BLaER1 (cell line): ENCODE measurements around the gene NSRP1.
"Not testable (repeated sequence)": the region's sequence is repeated elsewhere in the genome, so short reads cannot be mapped to it uniquely, and the experiment has no call there.

Experiments
- H3K27ac ChIP-seq: shearing (Covaris generic); formaldehyde crosslinking; 2 replicates; pipeline ENCODE4 v1.8.1; 2022
- H3K27me3 ChIP-seq: shearing (Covaris generic); formaldehyde crosslinking; 2 replicates; pipeline ENCODE4 v1.8.1; 2022
- H3K36me3 ChIP-seq: shearing (Covaris generic); formaldehyde crosslinking; 2 replicates; pipeline ENCODE4 v1.8.1; 2022
- H3K4me1 ChIP-seq: shearing (Covaris generic); formaldehyde crosslinking; 2 replicates; pipeline ENCODE4 v1.8.1; 2022
- H3K4me2 ChIP-seq: shearing (Covaris generic); formaldehyde crosslinking; 2 replicates; pipeline ENCODE4 v1.8.1; 2022
- H3K4me3 ChIP-seq: shearing (Covaris generic); formaldehyde crosslinking; 2 replicates; pipeline ENCODE4 v1.8.1; 2022
- H3K9ac ChIP-seq: shearing (Covaris generic); formaldehyde crosslinking; 2 replicates; pipeline ENCODE4 v1.8.1; 2022
- H3K9me3 ChIP-seq: shearing (Covaris generic); formaldehyde crosslinking; 2 replicates; pipeline ENCODE4 v1.8.1; 2022
- H4K20me1 ChIP-seq: shearing (Covaris generic); formaldehyde crosslinking; 2 replicates; pipeline ENCODE4 v1.8.1; 2022
- Cebpa-rat ChIP-seq: shearing (Covaris generic); IDR thresholded peaks from 2 replicates; pipeline ENCODE4 v1.8.1; 2022

The NSRP1 gene

GRCh38 chr17:30173649-30174048 is 57.0 kb downstream of the NSRP1 start:
- Histone ChIP-seq H3K27ac (no peak overlapping the region), H3K4me1 (no peaks in the 10 kb centered on the region), H3K27me3 (no peaks in the 10 kb centered on the region), H4K20me1 (peaks cover 16% of the 10 kb centered on the region), H3K9ac (no peak overlapping the region), H3K4me3 (no peak overlapping the region), H3K9me3 (no peaks in the 10 kb centered on the region), H3K36me3 (peaks cover 58% of the 10 kb centered on the region), H3K4me2 (no peak overlapping the region)
- TF ChIP-seq Cebpa-rat: no peak

GRCh38 chr17:30174556-30174955 is 57.9 kb downstream of the NSRP1 start:
- Histone ChIP-seq H3K4me3 (no peak overlapping the region), H3K9ac (no peak overlapping the region), H3K36me3 (peaks cover 58% of the 10 kb centered on the region), H3K27ac (no peak overlapping the region), H3K27me3 (no peaks in the 10 kb centered on the region), H4K20me1 (peaks cover 16% of the 10 kb centered on the region), H3K4me2 (no peak overlapping the region), H3K4me1 (no peaks in the 10 kb centered on the region), H3K9me3 (no peaks in the 10 kb centered on the region)
- no peak for TF ChIP-seq Cebpa-rat

- H3K4me2 ChIP-seq: no peak overlapping the region
- H3K9me3 ChIP-seq: no peaks in the 10 kb centered on the region
- H3K4me1 ChIP-seq: no peaks in the 10 kb centered on the region
- H3K36me3 ChIP-seq: peaks cover 76% of the 10 kb centered on the region
- no peak overlapping the region for H3K27ac ChIP-seq
- H3K9ac ChIP-seq: no peak overlapping the region
- no peaks in the 10 kb centered on the region for H3K27me3 ChIP-seq
- no peak overlapping the region for H3K4me3 ChIP-seq
- TF ChIP-seq Cebpa-rat: no peak
- no peaks in the 10 kb centered on the region for H4K20me1 ChIP-seq
Observed at GRCh38 chr17:30176855-30177254, 60.2 kb downstream of the NSRP1 start.

- Histone ChIP-seq H4K20me1 (no peaks in the 10 kb centered on the region), H3K4me3 (no peak overlapping the region), H3K9ac (no peak overlapping the region), H3K27ac (no peak overlapping the region), H3K4me2 (no peak overlapping the region), H3K9me3 (no peaks in the 10 kb centered on the region), H3K27me3 (no peaks in the 10 kb centered on the region), H3K36me3 (peaks cover 59% of the 10 kb centered on the region), H3K4me1 (no peaks in the 10 kb centered on the region)
- no peak for TF ChIP-seq Cebpa-rat
Observed at GRCh38 chr17:30186761-30187160, 70.1 kb downstream of the NSRP1 start.

GRCh38 chr17:30187573-30187972 is 71.0 kb downstream of the NSRP1 start:
- no peak for TF ChIP-seq Cebpa-rat
- H3K4me2 ChIP-seq: no peak overlapping the region
- H3K36me3 ChIP-seq: peaks cover 51% of the 10 kb centered on the region
- no peaks in the 10 kb centered on the region for H3K4me1 ChIP-seq
- no peak overlapping the region for H3K9ac ChIP-seq
- no peaks in the 10 kb centered on the region for H4K20me1 ChIP-seq
- no peak overlapping the region for H3K4me3 ChIP-seq
- no peaks in the 10 kb centered on the region for H3K9me3 ChIP-seq
- H3K27ac ChIP-seq: no peak overlapping the region
- H3K27me3 ChIP-seq: no peaks in the 10 kb centered on the region

GRCh38 chr17:30188211-30188939 is 71.8 kb downstream of the NSRP1 start:
- no peak overlapping the region for H3K9ac ChIP-seq
- no peak overlapping the region for H3K27ac ChIP-seq
- no peaks in the 10 kb centered on the region for H4K20me1 ChIP-seq
- no peak for TF ChIP-seq Cebpa-rat
- no peak overlapping the region for H3K4me2 ChIP-seq
- H3K4me3 ChIP-seq: no peak overlapping the region
- H3K9me3 ChIP-seq: no peaks in the 10 kb centered on the region
- H3K4me1 ChIP-seq: no peaks in the 10 kb centered on the region
- peaks cover 43% of the 10 kb centered on the region for H3K36me3 ChIP-seq
- no peaks in the 10 kb centered on the region for H3K27me3 ChIP-seq

- no peaks in the 10 kb centered on the region for H3K9me3 ChIP-seq
- no peaks in the 10 kb centered on the region for H4K20me1 ChIP-seq
- H3K36me3 ChIP-seq: peaks cover 16% of the 10 kb centered on the region
- H3K4me3 ChIP-seq: no peak overlapping the region
- H3K27ac ChIP-seq: no peak overlapping the region
- no peak for TF ChIP-seq Cebpa-rat
- no peak overlapping the region for H3K9ac ChIP-seq
- H3K4me1 ChIP-seq: no peaks in the 10 kb centered on the region
- no peaks in the 10 kb centered on the region for H3K27me3 ChIP-seq
- no peak overlapping the region for H3K4me2 ChIP-seq
Observed at GRCh38 chr17:30191072-30191471, 74.5 kb downstream of the NSRP1 start.

- TF ChIP-seq Cebpa-rat: no peak
- Histone ChIP-seq H3K4me1 (no peaks in the 10 kb centered on the region), H3K4me3 (no peak overlapping the region), H3K27ac (no peak overlapping the region), H3K9ac (no peak overlapping the region), H4K20me1 (no peaks in the 10 kb centered on the region), H3K4me2 (no peak overlapping the region), H3K36me3 (no peaks in the 10 kb centered on the region), H3K9me3 (no peaks in the 10 kb centered on the region), H3K27me3 (no peaks in the 10 kb centered on the region)
Observed at GRCh38 chr17:30196504-30196903, 79.9 kb downstream of the NSRP1 start.

GRCh38 chr17:30197416-30197815 is 80.8 kb downstream of the NSRP1 start:
- Histone ChIP-seq H3K9me3 (no peaks in the 10 kb centered on the region), H4K20me1 (no peaks in the 10 kb centered on the region), H3K4me2 (no peak overlapping the region), H3K27ac (no peak overlapping the region), H3K9ac (no peak overlapping the region), H3K27me3 (no peaks in the 10 kb centered on the region), H3K4me3 (no peak overlapping the region), H3K4me1 (no peaks in the 10 kb centered on the region), H3K36me3 (no peaks in the 10 kb centered on the region)
- no peak for TF ChIP-seq Cebpa-rat

GRCh38 chr17:30199600-30199999 is 83.0 kb downstream of the NSRP1 start:
- H3K4me3 ChIP-seq: no peak overlapping the region
- H3K27ac ChIP-seq: no peak overlapping the region
- no peak overlapping the region for H3K9ac ChIP-seq
- H4K20me1 ChIP-seq: no peaks in the 10 kb centered on the region
- H3K4me1 ChIP-seq: no peaks in the 10 kb centered on the region
- H3K9me3 ChIP-seq: no peaks in the 10 kb centered on the region
- no peak for TF ChIP-seq Cebpa-rat
- H3K4me2 ChIP-seq: no peak overlapping the region
- H3K27me3 ChIP-seq: no peaks in the 10 kb centered on the region
- H3K36me3 ChIP-seq: no peaks in the 10 kb centered on the region

GRCh38 chr17:30200106-30200505 is 83.5 kb downstream of the NSRP1 start:
- Histone ChIP-seq H4K20me1 (no peaks in the 10 kb centered on the region), H3K4me3 (no peak overlapping the region), H3K9me3 (no peaks in the 10 kb centered on the region), H3K27me3 (no peaks in the 10 kb centered on the region), H3K4me2 (no peak overlapping the region), H3K36me3 (no peaks in the 10 kb centered on the region), H3K9ac (no peak overlapping the region), H3K4me1 (no peaks in the 10 kb centered on the region), H3K27ac (no peak overlapping the region)
- TF ChIP-seq Cebpa-rat: no peak

GRCh38 chr17:30200656-30201055 is 84.0 kb downstream of the NSRP1 start:
- H3K4me3 ChIP-seq, H3K9ac ChIP-seq, H3K4me2 ChIP-seq, H4K20me1 ChIP-seq, H3K27ac ChIP-seq, H3K27me3 ChIP-seq, H3K36me3 ChIP-seq, H3K4me1 ChIP-seq, H3K9me3 ChIP-seq: not testable (repeated sequence)
